AG09309 (cell line): ENCODE measurements around the gene SLC8A1.

Experiments used
- DNase-seq: peaks from one replicate; pipeline ENCODE4 v3.0.0-alpha.2; 2010; ENCODE audit warnings: low read depth
- H3K4me3 ChIP-seq: 2 replicates; pipeline ENCODE4 v1.5.1; 2011; ENCODE audit warnings: mild to moderate bottlenecking, low read depth, low read length, moderate library complexity; ENCODE audit not compliant: control insufficient read depth
- TF ChIP-seq, protein P1 (sequence below): IDR thresholded peaks from 2 replicates; pipeline ENCODE4 v1.5.1; 2011; ENCODE audit warnings: mild to moderate bottlenecking, low read depth, low read length, inconsistent platforms; ENCODE audit not compliant: insufficient read depth, control insufficient read depth; ENCODE audit errors: missing control alignments

The SLC8A1 gene

GRCh38 chr2:40452786-40453185, 896 bp upstream of the SLC8A1 start:
- H3K4me3 ChIP-seq: peak overlapping the region; percentile 55
- TF ChIP-seq, protein P1, sequence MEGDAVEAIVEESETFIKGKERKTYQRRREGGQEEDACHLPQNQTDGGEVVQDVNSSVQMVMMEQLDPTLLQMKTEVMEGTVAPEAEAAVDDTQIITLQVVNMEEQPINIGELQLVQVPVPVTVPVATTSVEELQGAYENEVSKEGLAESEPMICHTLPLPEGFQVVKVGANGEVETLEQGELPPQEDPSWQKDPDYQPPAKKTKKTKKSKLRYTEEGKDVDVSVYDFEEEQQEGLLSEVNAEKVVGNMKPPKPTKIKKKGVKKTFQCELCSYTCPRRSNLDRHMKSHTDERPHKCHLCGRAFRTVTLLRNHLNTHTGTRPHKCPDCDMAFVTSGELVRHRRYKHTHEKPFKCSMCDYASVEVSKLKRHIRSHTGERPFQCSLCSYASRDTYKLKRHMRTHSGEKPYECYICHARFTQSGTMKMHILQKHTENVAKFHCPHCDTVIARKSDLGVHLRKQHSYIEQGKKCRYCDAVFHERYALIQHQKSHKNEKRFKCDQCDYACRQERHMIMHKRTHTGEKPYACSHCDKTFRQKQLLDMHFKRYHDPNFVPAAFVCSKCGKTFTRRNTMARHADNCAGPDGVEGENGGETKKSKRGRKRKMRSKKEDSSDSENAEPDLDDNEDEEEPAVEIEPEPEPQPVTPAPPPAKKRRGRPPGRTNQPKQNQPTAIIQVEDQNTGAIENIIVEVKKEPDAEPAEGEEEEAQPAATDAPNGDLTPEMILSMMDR: no peak
- DNase-seq: no peak

- no peak for DNase-seq
- TF ChIP-seq, protein P1: no peak
- H3K4me3 ChIP-seq: peak overlapping the region; percentile 94
Observed at GRCh38 chr2:40450796-40451430, 977 bp downstream of the SLC8A1 start.

GRCh38 chr2:40450066-40450795, 1.7 kb downstream of the SLC8A1 start:
- DNase-seq: no peak
- peak overlapping the region; percentile 94 for H3K4me3 ChIP-seq
- TF ChIP-seq, protein P1: no peak

GRCh38 chr2:40448476-40449079, 3.3 kb downstream of the SLC8A1 start:
- no peak for DNase-seq
- H3K4me3 ChIP-seq: no peak overlapping the region
- TF ChIP-seq, protein P1: peak; percentile 67

- no peak for DNase-seq
- TF ChIP-seq, protein P1: no peak
- H3K4me3 ChIP-seq: no peak overlapping the region
Observed at GRCh38 chr2:40445467-40445866, 6.4 kb downstream of the SLC8A1 start.

- H3K4me3 ChIP-seq: no peak overlapping the region
- no peak for DNase-seq
- TF ChIP-seq, protein P1: no peak
Observed at GRCh38 chr2:40440835-40441234, 11.1 kb downstream of the SLC8A1 start.
